Liver (tissue), 9 donors: Measurements from ENCODE around the gene TRIM63. TPM values are rescaled to one million over a fixed set of nuclear protein-coding genes. Genes with fewer than 3 reads are reported as not detected.

Experiments used
- DNase-seq: peaks from one replicate; pipeline ENCODE4 v3.0.0-alpha.2; 2017; ENCODE audit warnings: low spot score
- H3K27ac ChIP-seq, 2 donors: one replicate each; pipeline ENCODE4 v1.7.0; 2013; ENCODE audit warnings: inconsistent platforms in 2 of 2, low read length in 2 of 2, control low read depth in 1 of 2, low read depth in 1 of 2, mild to moderate bottlenecking in 1 of 2
- H3K27me3 ChIP-seq, 4 donors: one replicate each; pipeline versions ENCODE4 v1.6.1 to v1.7.0; 2013; ENCODE audit warnings: low read length in 3 of 4, inconsistent platforms in 1 of 4, mild to moderate bottlenecking in 1 of 4, moderate library complexity in 1 of 4; ENCODE audit not compliant: control insufficient read depth in 4 of 4, insufficient read depth in 4 of 4
- H3K36me3 ChIP-seq, 4 donors: one replicate each; pipeline versions ENCODE4 v1.6.1 to v1.7.0; 2013; ENCODE audit warnings: low read length in 3 of 4, mild to moderate bottlenecking in 3 of 4, low read depth in 1 of 4, moderate library complexity in 1 of 4; ENCODE audit not compliant: control insufficient read depth in 4 of 4, insufficient read depth in 3 of 4
- H3K4me1 ChIP-seq, 4 donors: one replicate each; pipeline versions ENCODE4 v1.6.1 to v1.7.0; 2013; ENCODE audit warnings: low read length in 3 of 4, mild to moderate bottlenecking in 3 of 4, moderate library complexity in 1 of 4; ENCODE audit not compliant: control insufficient read depth in 4 of 4, insufficient read depth in 4 of 4
- H3K4me3 ChIP-seq, 3 donors: one replicate each; pipeline versions ENCODE4 v1.6.1 to v1.7.0; 2013; ENCODE audit warnings: low read length in 3 of 3, control low read depth in 1 of 3, low read depth in 1 of 3, mild to moderate bottlenecking in 1 of 3
- H3K9ac ChIP-seq, 2 donors: one replicate each; pipeline ENCODE4 v1.7.0; 2013; ENCODE audit warnings: low read length in 2 of 2, mild to moderate bottlenecking in 2 of 2, moderate library complexity in 2 of 2, control low read depth in 1 of 2, low read depth in 1 of 2
- H3K9me3 ChIP-seq, 4 donors: one replicate each; pipeline versions ENCODE4 v1.6.1 to v1.7.0; 2013; ENCODE audit warnings: low read length in 3 of 4; ENCODE audit not compliant: control insufficient read depth in 4 of 4
- CTCF ChIP-seq: fragments of 150-350 bp; IDR thresholded peaks from 2 replicates; pipeline ENCODE4 v1.5.1; 2017; ENCODE audit warnings: improper control_type of control experiment, low read depth, low read length; ENCODE audit not compliant: missing input control
- EGR1 ChIP-seq, 2 donors: IDR thresholded peaks; 2 replicates each; pipeline ENCODE4 v1.6.1; 2016 to 2018; ENCODE audit warnings: antibody characterized with exemption in 2 of 2, low read depth in 2 of 2
- FOXA1 ChIP-seq: IDR thresholded peaks from 2 replicates; pipeline ENCODE4 v1.6.1; 2016; ENCODE audit warnings: antibody characterized with exemption
- FOXA2 ChIP-seq: IDR thresholded peaks from 2 replicates; pipeline ENCODE4 v1.6.1; 2016; ENCODE audit warnings: antibody characterized with exemption
- GABPA ChIP-seq, 2 donors: IDR thresholded peaks in 1 of 2; conservative IDR thresholded peaks in 1 of 2; 2 replicates each; pipeline ENCODE4 v1.6.1; 2016; ENCODE audit warnings: antibody characterized with exemption in 2 of 2, mild to moderate bottlenecking in 1 of 2, moderate library complexity in 1 of 2
- HNF4A ChIP-seq, 2 donors: conservative IDR thresholded peaks; 2 replicates each; pipeline ENCODE4 v1.6.1; 2016; ENCODE audit warnings: antibody characterized with exemption in 2 of 2, mild to moderate bottlenecking in 2 of 2
- HNF4G ChIP-seq: IDR thresholded peaks from 2 replicates; pipeline ENCODE4 v1.6.1; 2016; ENCODE audit warnings: antibody characterized with exemption
- JUND ChIP-seq, 2 donors: IDR thresholded peaks; 2 replicates each; pipeline ENCODE4 v1.6.1; 2016; ENCODE audit warnings: antibody characterized with exemption in 2 of 2
- MAX ChIP-seq: IDR thresholded peaks from 2 replicates; pipeline ENCODE4 v1.6.1; 2016; ENCODE audit warnings: antibody characterized with exemption
- NR2F2 ChIP-seq: IDR thresholded peaks from 2 replicates; pipeline ENCODE4 v1.6.1; 2016; ENCODE audit warnings: antibody characterized with exemption
- RAD21 ChIP-seq, 2 donors: IDR thresholded peaks; 2 replicates each; pipeline ENCODE4 v1.6.1; 2016; ENCODE audit warnings: antibody characterized with exemption in 2 of 2, mild to moderate bottlenecking in 2 of 2
- RXRA ChIP-seq, 2 donors: IDR thresholded peaks; 2 replicates each; pipeline ENCODE4 v1.6.1; 2017 to 2018; ENCODE audit warnings: antibody characterized with exemption in 2 of 2, mild to moderate bottlenecking in 1 of 2
- SP1 ChIP-seq: IDR thresholded peaks from 2 replicates; pipeline ENCODE4 v1.6.1; 2018; ENCODE audit warnings: antibody characterized with exemption, mild to moderate bottlenecking
- YY1 ChIP-seq: IDR thresholded peaks from 2 replicates; pipeline ENCODE4 v1.6.1; 2016; ENCODE audit warnings: antibody characterized with exemption, mild to moderate bottlenecking
- WGBS: extraction: QIAGEN DNeasy Blood & Tissue Kit; methylation state at CpG from one replicate; pipeline ENCODE4 v1.1.7; 2013; 5-methylcytosine and 5-hydroxymethylcytosine counted together
- polyA plus RNA-seq, 2 donors: library from polyadenylated mRNA; stranded (reverse) in 1 of 2; unstranded in 1 of 2; fragments of 200-250 nt in 1 of 2; fragments of >200 nt in 1 of 2; fragmentation: Nextera tagmentation in 1 of 2; extraction: Ambion mirVana in 1 of 2; gene quantifications; one replicate each; pipeline versions ENCODE4 v1.2.1 to v1.2.3, GENCODE V29; 2013 to 2015
- total RNA-seq, 2 donors: library from RNA; depleted of rRNA; stranded (reverse); fragments of >200 nt; gene quantifications; one replicate each; pipeline ENCODE4 v1.2.3, GENCODE V29; 2014
- TF ChIP-seq, protein P1 (sequence below): IDR thresholded peaks from 2 replicates; pipeline ENCODE4 v1.6.1; 2016; ENCODE audit warnings: antibody characterized with exemption
- TF ChIP-seq, protein P2 (sequence below): IDR thresholded peaks from 2 replicates; pipeline ENCODE4 v1.6.1; 2016; ENCODE audit warnings: antibody characterized with exemption
- TF ChIP-seq, protein P3 (sequence below): IDR thresholded peaks from 2 replicates; pipeline ENCODE4 v1.6.1; 2016; ENCODE audit warnings: antibody characterized with exemption, mild to moderate bottlenecking
- donor health status: healthy.
- donor health status: healthy.
- donor health status: healthy.
- donor health status: healthy.
- donor health status: healthy.

The TRIM63 gene
- total and polyA plus RNA-seq, 4 donors, result 0.03 TPM; not detected in 3

DNA sequence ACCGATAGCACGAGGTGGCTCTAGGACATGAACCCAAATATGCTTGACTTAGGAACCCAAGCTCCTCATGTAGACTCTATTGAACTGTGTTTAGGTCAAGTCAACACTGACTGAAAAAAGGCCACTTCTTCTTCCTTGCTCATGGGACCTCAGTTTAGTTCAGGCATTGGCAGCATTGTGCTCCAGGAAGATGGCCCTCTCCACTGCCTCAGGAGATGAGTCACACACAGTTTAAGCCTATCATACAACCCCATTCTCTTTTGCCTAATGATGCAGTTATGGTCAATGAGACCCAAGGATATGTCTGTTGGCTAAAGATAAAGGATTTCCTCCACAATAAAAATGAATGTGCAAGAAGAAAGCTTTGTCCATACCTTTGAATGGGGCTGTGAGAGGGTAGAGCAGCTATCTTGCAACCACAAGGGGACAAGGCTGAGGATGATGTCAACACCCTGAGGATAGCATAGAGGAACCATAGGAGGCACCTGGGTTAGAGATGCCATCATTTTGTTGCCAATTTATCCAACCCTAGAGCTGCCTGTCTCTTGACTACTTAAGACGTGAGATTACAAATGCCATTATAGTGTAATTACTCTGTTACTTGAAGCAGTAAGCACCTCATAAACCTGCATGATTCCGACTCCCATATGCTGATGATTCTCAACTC, 3.0 kb upstream of the TRIM63 start (continued):
- TF ChIP-seq, protein P1, sequence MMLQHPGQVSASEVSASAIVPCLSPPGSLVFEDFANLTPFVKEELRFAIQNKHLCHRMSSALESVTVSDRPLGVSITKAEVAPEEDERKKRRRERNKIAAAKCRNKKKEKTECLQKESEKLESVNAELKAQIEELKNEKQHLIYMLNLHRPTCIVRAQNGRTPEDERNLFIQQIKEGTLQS, result no peak
- no peak for TF ChIP-seq FOXA2

- Histone ChIP-seq H3K4me3 (no peak overlapping the region), H3K9me3 (no peaks in the 10 kb centered on the region), H3K4me1 (peaks cover 2 to 13% (median 10%) of the 10 kb centered on the region in 4 donors), H3K27ac (no peak overlapping the region), H3K9ac (no peak overlapping the region), H3K36me3 (no peaks in the 10 kb centered on the region), H3K27me3 (no peaks in the 10 kb centered on the region)
- no peak for TF ChIP-seq CTCF
- TF ChIP-seq MAX, result no peak
- no peak for TF ChIP-seq SP1
- TF ChIP-seq FOXA2, result no peak
- TF ChIP-seq EGR1 (IDR thresholded peaks at IDR 0.05; ENCODE audit: low read depth in 2 of 2), result no peak
- TF ChIP-seq YY1, result no peak
- no peak for TF ChIP-seq HNF4A (conservative IDR thresholded peaks at IDR 0.05)
- no peak for TF ChIP-seq FOXA1
- no peak for TF ChIP-seq RXRA (IDR thresholded peaks at IDR 0.05)
- no peak for TF ChIP-seq RAD21 (IDR thresholded peaks at IDR 0.05)
- TF ChIP-seq GABPA (IDR thresholded peaks at IDR 0.05 in 1 of 2, conservative IDR thresholded peaks at IDR 0.05 in 1 of 2), result no peak
- TF ChIP-seq NR2F2, result no peak
- TF ChIP-seq, protein P2, sequence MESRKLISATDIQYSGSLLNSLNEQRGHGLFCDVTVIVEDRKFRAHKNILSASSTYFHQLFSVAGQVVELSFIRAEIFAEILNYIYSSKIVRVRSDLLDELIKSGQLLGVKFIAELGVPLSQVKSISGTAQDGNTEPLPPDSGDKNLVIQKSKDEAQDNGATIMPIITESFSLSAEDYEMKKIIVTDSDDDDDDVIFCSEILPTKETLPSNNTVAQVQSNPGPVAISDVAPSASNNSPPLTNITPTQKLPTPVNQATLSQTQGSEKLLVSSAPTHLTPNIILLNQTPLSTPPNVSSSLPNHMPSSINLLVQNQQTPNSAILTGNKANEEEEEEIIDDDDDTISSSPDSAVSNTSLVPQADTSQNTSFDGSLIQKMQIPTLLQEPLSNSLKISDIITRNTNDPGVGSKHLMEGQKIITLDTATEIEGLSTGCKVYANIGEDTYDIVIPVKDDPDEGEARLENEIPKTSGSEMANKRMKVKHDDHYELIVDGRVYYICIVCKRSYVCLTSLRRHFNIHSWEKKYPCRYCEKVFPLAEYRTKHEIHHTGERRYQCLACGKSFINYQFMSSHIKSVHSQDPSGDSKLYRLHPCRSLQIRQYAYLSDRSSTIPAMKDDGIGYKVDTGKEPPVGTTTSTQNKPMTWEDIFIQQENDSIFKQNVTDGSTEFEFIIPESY, result no peak
- TF ChIP-seq, protein P3, sequence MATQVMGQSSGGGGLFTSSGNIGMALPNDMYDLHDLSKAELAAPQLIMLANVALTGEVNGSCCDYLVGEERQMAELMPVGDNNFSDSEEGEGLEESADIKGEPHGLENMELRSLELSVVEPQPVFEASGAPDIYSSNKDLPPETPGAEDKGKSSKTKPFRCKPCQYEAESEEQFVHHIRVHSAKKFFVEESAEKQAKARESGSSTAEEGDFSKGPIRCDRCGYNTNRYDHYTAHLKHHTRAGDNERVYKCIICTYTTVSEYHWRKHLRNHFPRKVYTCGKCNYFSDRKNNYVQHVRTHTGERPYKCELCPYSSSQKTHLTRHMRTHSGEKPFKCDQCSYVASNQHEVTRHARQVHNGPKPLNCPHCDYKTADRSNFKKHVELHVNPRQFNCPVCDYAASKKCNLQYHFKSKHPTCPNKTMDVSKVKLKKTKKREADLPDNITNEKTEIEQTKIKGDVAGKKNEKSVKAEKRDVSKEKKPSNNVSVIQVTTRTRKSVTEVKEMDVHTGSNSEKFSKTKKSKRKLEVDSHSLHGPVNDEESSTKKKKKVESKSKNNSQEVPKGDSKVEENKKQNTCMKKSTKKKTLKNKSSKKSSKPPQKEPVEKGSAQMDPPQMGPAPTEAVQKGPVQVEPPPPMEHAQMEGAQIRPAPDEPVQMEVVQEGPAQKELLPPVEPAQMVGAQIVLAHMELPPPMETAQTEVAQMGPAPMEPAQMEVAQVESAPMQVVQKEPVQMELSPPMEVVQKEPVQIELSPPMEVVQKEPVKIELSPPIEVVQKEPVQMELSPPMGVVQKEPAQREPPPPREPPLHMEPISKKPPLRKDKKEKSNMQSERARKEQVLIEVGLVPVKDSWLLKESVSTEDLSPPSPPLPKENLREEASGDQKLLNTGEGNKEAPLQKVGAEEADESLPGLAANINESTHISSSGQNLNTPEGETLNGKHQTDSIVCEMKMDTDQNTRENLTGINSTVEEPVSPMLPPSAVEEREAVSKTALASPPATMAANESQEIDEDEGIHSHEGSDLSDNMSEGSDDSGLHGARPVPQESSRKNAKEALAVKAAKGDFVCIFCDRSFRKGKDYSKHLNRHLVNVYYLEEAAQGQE, result no peak
- no peak for TF ChIP-seq HNF4G
- TF ChIP-seq JUND (IDR thresholded peaks at IDR 0.05), result no peak
- DNase-seq, result no peak
- 72% methylated on average over 1 of the region's 1 CpG for WGBS
Observed at GRCh38 chr1:26069941-26070295, 2.5 kb upstream of the TRIM63 start.
